WI38 (cell line): ENCODE measurements around the gene LGALS3BP.
"Not testable (repeated sequence)": the region's sequence is repeated elsewhere in the genome, so short reads cannot be mapped to it uniquely, and the experiment has no call there.

Experiments
- H3K4me3 ChIP-seq: 2 replicates; pipeline ENCODE4 v1.5.1; 2011; ENCODE audit warnings: low read depth, mild to moderate bottlenecking, control low read depth, low read length
- CTCF ChIP-seq: IDR thresholded peaks from 2 replicates; pipeline ENCODE4 v1.5.1; 2012; ENCODE audit warnings: low read depth, mild to moderate bottlenecking, control low read depth, low read length

The LGALS3BP gene

GRCh38 chr17:79024901-79025737 lies 45.4 kb upstream of the LGALS3BP start:
- no peak for TF ChIP-seq CTCF
- H3K4me3 ChIP-seq = peak overlapping the region; percentile 66

DNA sequence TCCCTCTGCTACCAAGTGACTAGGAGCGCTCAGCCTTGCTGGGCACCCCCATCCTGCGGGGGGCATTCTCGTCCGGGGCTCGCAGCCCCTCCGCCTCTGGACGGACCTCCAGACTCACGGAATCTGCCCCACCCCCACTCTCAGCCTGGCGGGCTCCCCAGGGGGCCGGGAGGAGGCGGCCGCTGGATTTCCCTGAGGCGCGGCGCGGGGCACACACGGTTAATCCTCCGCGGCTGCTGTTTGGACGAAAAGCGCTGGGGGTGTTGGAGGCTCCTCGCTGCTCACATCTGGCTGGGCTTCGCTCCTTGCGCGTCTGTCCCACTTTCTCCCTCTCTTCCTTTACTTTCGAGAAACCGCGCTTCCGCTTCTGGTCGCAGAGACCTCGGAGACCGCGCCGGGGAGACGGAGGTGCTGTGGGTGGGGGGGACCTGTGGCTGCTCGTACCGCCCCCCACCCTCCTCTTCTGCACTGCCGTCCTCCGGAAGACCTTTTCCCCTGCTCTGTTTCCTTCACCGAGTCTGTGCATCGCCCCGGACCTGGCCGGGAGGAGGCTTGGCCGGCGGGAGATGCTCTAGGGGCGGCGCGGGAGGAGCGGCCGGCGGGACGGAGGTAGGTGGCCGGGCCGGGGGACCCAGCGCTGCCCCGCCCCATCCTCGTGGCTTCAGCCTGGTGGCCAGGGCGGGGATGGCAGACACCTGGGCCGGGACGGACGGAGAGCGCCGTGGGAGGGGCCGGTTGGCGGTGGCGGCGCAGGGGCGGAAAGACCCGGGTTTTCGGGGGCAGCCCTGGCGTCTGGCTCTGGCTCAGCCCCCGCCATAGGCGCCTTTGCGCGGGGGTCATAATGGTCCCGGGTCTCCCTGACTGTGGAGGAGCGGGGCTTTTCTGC lies 44.4 kb upstream of the LGALS3BP start, which contains the start of gene C1QTNF1:
Gene C1QTNF1 (plus strand): TSS at position 284 of the 886 bp plus-strand sequence. CDS start 19,800 bp downstream, outside the sequence.
- TF ChIP-seq CTCF = no peak
- peak within 1 kb of the TSS; percentile 66 for H3K4me3 ChIP-seq

- no peak for TF ChIP-seq CTCF
- no peak overlapping the region for H3K4me3 ChIP-seq
These were observed 43.5 kb upstream of the LGALS3BP start for GRCh38 chr17:79023180-79023705.

DNA sequence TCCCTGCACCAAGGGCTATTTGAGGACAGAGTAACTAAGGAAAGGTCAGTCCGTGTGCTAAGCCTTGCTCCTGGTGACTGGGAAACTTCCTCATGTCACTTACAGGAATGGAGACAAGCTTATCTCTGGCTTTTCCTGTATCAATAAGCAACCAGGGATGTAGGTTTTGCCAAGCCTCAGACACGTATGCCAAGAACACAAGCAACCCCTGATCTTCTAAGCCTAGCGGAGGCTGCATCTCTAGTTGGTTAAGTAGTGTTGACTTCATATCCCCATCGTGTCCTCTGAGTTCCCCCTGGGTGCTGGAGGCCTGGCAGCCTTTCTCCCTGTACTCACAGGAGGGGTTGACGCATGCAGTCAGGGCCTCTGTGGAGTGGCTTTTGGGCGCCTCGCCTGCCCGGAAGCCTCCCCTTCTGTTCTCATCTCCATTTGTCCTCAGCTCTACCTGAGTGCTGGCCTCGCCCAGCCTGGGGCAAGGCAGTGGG lies 42.8 kb upstream of the LGALS3BP start:
- TF ChIP-seq CTCF = no peak
- H3K4me3 ChIP-seq = no peak overlapping the region

DNA sequence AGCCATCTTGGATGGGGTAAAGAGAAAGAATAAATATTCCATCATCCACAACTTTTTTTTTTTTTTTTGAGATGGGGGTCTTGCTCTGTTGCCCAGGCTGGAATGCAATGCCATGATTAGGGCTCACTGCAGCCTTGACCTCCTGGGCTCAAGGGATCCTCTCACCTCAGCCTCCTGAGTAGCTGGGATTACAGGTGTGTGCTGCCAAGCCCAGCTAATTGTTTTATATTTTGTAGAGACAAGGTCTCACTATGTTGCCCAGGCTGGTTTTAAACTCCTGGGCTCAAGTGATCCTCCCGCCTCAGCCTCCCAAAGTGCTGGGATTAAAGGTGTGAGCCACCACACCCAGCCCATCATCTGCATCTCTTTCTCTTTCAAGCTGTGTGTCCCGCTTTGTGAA lies 42.2 kb upstream of the LGALS3BP start:
- not testable (repeated sequence) for H3K4me3 ChIP-seq

GRCh38 chr17:79020631-79021301 lies 41.0 kb upstream of the LGALS3BP start:
- H3K4me3 ChIP-seq = no peak overlapping the region
- no peak for TF ChIP-seq CTCF
